ENCODE data around the gene RNF126.

RNF126 gene

GRCh38 chr19:658059-658839 is 4.8 kb downstream of the RNF126 start:
- Histone ChIP-seq H3K27me3 (ENCODE audit: insufficient read depth, low read length, poor library complexity) (no peaks in the 10 kb centered on the region), H3K9me3 (ENCODE audit: insufficient read depth, low read length, severe bottlenecking) (no peaks in the 10 kb centered on the region), H3K27ac (ENCODE audit: low read length) (no peak overlapping the region), H3K9ac (ENCODE audit: low read depth, low read length) (no peak overlapping the region), H3K4me2 (ENCODE audit: insufficient read depth, low read length) (no peak overlapping the region), H3K4me3 (ENCODE audit: low read depth in 1 of 2, low read length in 2 of 2) (no peak overlapping the region), H3K36me3 (ENCODE audit: insufficient read depth, low read length) (peaks cover 75% of the 10 kb centered on the region), H4K20me1 (ENCODE audit: insufficient read depth, low read length) (peaks cover 92% of the 10 kb centered on the region), H3K79me2 (ENCODE audit: insufficient read depth, low read length) (peaks cover 97% of the 10 kb centered on the region), H2AFZ (ENCODE audit: low read depth, low read length) (no peak overlapping the region), H3K4me1 (ENCODE audit: insufficient read depth, low read length) (peaks cover 38% of the 10 kb centered on the region)
- DNase-seq (no peak), ATAC-seq (ENCODE audit: insufficient read depth, low read depth) (no peak)
- TF ChIP-seq CTCF (IDR thresholded peaks at IDR 0.05; ENCODE audit: borderline replicate concordance, extremely low read depth, low read length, poor library complexity, severe bottlenecking) (no peak), EZH2 (IDR thresholded peaks at IDR 0.05; ENCODE audit: borderline replicate concordance, low read depth, low read length, severe bottlenecking) (no peak)

- H3K9me3 ChIP-seq (ENCODE audit: insufficient read depth, low read length, severe bottlenecking) = no peaks in the 10 kb centered on the region
- H3K27me3 ChIP-seq (ENCODE audit: insufficient read depth, low read length, poor library complexity) = no peaks in the 10 kb centered on the region
- no peak overlapping the region for H2AFZ ChIP-seq (ENCODE audit: low read depth, low read length)
- DNase-seq (no peak), ATAC-seq (ENCODE audit: insufficient read depth, low read depth) (no peak)
- peaks cover 97% of the 10 kb centered on the region for H4K20me1 ChIP-seq (ENCODE audit: insufficient read depth, low read length)
- H3K36me3 ChIP-seq (ENCODE audit: insufficient read depth, low read length) = peaks cover 82% of the 10 kb centered on the region
- H3K4me2 ChIP-seq (ENCODE audit: insufficient read depth, low read length) = no peak overlapping the region
- peaks cover 38% of the 10 kb centered on the region for H3K4me1 ChIP-seq (ENCODE audit: insufficient read depth, low read length)
- no peak overlapping the region for H3K4me3 ChIP-seq (ENCODE audit: low read depth in 1 of 2, low read length in 2 of 2)
- H3K9ac ChIP-seq (ENCODE audit: low read depth, low read length) = no peak overlapping the region
- no peak overlapping the region for H3K27ac ChIP-seq (ENCODE audit: low read length)
- H3K79me2 ChIP-seq (ENCODE audit: insufficient read depth, low read length) = peaks cover 99% of the 10 kb centered on the region
- TF ChIP-seq CTCF (IDR thresholded peaks at IDR 0.05; ENCODE audit: borderline replicate concordance, extremely low read depth, low read length, poor library complexity, severe bottlenecking) (no peak), EZH2 (IDR thresholded peaks at IDR 0.05; ENCODE audit: borderline replicate concordance, low read depth, low read length, severe bottlenecking) (no peak)
Observed at GRCh38 chr19:657611-658010, 5.4 kb downstream of the RNF126 start.

- peaks cover 87% of the 10 kb centered on the region for H3K36me3 ChIP-seq (ENCODE audit: insufficient read depth, low read length)
- H2AFZ ChIP-seq (ENCODE audit: low read depth, low read length) = no peak overlapping the region
Observed at GRCh38 chr19:656751-657559, 6.1 kb downstream of the RNF126 start.

More at GRCh38 chr19:656751-657559, 6.1 kb downstream of the RNF126 start:
- H3K27ac ChIP-seq (ENCODE audit: low read length) = no peak overlapping the region
- H3K9me3 ChIP-seq (ENCODE audit: insufficient read depth, low read length, severe bottlenecking) = no peaks in the 10 kb centered on the region
- peaks cover 97% of the 10 kb centered on the region for H4K20me1 ChIP-seq (ENCODE audit: insufficient read depth, low read length)
- H3K4me2 ChIP-seq (ENCODE audit: insufficient read depth, low read length) = no peak overlapping the region
- DNase-seq = no peak
- H3K4me3 ChIP-seq (ENCODE audit: low read depth in 1 of 2, low read length in 2 of 2) = no peak overlapping the region
- no peak for TF ChIP-seq CTCF (IDR thresholded peaks at IDR 0.05; ENCODE audit: borderline replicate concordance, extremely low read depth, low read length, poor library complexity, severe bottlenecking)
- TF ChIP-seq EZH2 (IDR thresholded peaks at IDR 0.05; ENCODE audit: borderline replicate concordance, low read depth, low read length, severe bottlenecking) = no peak
- no peaks in the 10 kb centered on the region for H3K27me3 ChIP-seq (ENCODE audit: insufficient read depth, low read length, poor library complexity)
- peaks cover 99% of the 10 kb centered on the region for H3K79me2 ChIP-seq (ENCODE audit: insufficient read depth, low read length)
- no peak for ATAC-seq (ENCODE audit: insufficient read depth, low read depth)
- H3K4me1 ChIP-seq (ENCODE audit: insufficient read depth, low read length) = peaks cover 37% of the 10 kb centered on the region
- no peak overlapping the region for H3K9ac ChIP-seq (ENCODE audit: low read depth, low read length)
